Frontal cortex (tissue), 4 donors: ENCODE data around the gene RNF144A. TPM values are rescaled to one million over a fixed set of nuclear protein-coding genes. Genes with fewer than 3 reads are reported as not detected.
A peak's percentile ranks its signal among the peaks of the same experiment; 100 is the strongest.

Source experiments
- DNase-seq, 2 donors: peaks; one replicate each; pipeline ENCODE4 v3.0.0; 2012; ENCODE audit warnings: low spot score in 2 of 2
- FAIRE-seq: peaks from 2 replicates; lab custom pipeline; 2012; peaks lifted over from hg19 to GRCh38; lab: Jason Lieb, UNC
- total RNA-seq: library from RNA; depleted of rRNA; stranded (reverse); fragments of >200 nt; gene quantifications from one replicate; pipeline ENCODE4 v1.2.3, GENCODE V29; 2014
- donor health status: control.
- donor health status: control.
- donor health status: control.

The RNF144A gene
- total RNA-seq, 1 donor from 2014 or later = 33.8 TPM

DNA sequence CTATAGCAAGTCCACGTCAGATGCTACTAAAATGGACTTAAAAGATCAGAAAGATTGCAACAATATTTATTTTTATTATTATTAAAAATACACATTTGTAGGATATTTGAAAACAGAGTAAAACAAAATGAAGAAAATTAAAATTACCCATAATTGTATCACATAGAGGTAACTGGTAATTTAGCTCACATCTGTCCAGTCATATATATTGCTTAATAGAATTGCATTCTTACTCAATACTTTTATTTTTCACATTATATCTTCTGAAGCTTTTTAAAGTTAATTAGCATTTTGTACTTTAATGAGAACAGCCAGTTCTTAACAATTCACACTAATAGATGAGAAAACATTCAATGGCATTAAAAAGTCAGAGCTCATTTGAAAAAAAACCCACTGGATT lies 11.5 kb upstream of the RNF144A start:
- no peak for DNase-seq
- no peak for FAIRE-seq

DNA sequence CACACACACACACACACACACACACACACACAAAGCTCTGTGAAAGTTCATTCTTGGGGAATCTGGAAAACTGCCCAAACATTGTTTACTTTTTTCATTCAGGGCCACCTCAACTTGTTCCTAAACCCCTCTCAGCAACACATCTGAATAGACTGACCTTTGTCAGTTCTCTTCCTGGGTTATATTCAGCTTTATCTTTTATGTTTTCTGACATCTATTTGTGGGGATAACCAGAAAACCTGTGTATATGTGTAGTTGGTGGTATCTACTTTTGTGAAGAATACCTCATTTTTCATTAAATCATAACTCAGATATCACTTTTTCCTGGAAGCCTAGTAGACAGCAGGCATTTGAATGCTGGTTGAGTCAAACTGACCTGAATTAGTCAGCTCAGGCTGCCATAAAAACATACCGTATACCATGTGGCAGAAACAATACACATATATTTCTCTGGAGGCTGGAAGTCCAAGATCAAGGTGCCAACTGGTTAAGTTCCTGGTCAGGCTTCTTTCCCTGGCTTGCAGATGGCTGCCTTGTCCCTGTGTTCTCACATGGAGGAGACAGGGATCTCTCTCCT lies 11.0 kb upstream of the RNF144A start:
- no peak for FAIRE-seq
- DNase-seq = no peak

DNA sequence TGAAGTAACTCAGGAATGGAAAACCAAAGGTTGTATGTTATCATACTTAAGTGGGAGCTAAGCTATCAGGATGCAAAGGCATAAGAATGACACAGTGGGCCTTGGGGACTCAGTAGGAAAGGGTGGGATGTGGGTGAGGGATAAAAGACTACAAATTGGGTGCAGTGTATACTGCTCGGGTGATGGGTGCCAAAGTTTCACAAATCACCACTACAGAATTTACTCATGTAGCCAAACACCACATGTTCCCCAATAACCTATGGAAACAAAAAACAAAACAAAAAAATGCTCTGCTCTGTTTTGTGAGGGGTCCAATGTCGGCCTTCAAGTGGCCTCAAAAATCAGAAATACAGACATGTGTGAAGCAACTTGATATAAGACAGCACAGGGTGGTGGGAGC lies 8.9 kb upstream of the RNF144A start:
- FAIRE-seq (no peak), DNase-seq (no peak)

DNA sequence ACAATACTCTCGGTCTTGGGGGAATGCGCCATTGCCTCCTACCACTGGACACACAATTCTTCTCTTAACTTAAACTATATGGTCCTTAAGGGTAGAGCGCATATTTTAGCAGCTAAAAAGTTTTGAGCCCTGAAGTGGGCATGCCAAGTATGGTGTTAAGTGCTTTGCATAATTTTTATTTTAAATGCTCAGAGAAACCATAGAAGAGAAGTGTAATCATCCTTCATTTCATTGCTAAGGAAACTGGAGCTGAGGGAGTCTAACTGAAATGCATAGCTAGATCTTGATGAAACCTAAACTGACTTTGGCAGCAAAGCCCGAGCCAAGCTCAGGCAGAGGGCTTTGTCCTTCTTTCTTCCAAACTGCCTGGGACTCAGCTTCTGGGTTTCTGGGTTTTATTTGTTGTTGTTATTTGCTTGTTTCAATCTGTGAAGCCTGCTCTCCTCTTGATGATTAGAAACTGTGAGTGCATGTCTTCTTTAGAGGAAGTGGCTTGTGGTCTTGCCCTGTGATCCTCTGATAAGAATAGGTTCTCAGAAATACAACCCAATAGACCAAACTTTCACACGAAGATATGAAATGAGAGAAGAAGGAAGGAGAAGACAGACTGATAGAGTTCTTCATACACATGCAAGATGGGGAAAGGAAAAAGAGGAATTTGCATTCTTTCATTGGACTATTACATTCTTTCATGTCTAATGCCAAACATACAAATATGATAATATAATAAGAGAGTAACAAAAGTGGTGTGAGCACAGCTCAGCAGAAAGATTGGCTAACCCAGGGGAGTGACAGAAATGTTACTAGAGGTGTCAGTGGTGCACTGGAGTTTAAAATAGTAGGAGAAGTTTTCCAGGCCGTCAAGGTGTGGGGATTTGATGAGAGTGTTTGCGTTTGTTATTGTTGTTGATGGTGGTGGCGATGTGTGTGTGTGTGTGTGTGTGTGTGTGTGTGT lies 7.5 kb upstream of the RNF144A start:
- no peak for DNase-seq
- no peak for FAIRE-seq

DNA sequence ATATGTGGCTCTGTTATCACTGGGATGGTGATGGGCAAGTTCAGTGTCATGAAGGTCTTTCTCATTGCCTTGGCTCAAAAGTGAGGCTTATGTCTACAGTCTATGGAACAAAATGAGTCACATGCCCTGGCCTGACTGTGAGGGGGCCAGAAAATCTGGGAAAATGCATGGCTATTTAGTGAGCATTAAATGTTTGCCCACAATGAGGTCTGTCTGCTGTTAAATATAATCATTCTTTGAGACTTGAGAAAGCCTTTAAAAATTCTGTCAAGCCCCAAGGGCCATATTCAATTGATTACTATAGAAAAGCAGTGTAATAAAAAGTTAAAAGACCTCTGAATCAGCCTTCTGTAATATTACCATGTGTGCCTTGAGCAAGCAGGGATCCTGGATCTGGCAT lies 5.5 kb upstream of the RNF144A start:
- no peak for DNase-seq
- FAIRE-seq = no peak

DNA sequence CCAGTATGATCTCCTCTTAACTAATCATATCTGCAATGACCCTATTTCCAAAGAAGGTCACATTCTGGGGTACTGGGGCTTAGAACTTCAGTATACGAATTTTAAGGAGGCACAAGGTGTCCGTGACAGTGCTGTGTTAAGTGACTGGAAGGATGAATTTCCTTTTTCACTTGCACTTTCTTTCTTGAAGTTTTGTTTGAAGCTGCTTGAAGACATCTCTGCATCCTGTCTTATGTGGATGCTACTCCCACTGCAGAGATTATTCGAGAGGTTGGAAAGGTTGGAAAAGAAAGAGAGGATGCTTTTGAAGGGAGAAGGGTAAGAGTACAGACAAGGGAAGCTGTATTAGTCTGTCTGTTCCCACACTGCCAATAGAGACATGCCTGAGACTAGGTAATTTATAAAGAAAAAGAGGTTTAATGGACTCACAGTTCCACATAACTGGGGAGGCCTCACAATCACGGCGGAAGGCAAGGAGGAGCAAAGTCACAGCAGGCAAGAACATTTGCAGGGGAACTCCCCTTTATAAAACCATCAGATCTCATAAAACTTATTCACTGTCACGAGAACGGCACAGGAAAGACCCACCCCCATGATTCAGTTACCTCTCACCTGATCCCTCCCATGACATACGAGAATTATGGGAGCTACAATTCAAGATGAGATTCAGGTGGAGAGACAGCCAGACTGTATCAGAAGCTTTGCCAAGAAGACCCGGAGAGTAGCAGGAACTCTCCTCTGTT lies 3.6 kb upstream of the RNF144A start:
- FAIRE-seq (no peak), DNase-seq (no peak)

DNA sequence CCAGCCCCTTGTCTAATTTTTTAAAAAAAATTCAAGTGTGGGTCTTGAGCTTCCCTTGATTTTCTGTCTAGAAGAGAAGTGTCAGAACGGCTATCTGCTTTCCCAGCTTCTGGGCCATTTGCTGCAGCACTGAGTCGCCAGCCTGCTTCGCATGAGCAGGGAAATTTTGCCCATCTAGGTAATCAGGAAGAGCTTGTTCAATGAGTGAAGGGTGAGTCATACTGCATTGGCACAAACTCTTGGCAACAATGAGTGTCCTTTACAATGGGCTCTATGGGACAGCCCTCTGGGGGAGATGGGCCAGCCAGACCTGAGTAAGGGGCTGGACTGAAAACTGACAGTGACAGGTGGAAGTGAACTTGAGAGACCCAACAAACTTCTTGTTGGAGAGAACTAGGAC lies 2.4 kb upstream of the RNF144A start:
- DNase-seq (no peak), FAIRE-seq (no peak)

DNA sequence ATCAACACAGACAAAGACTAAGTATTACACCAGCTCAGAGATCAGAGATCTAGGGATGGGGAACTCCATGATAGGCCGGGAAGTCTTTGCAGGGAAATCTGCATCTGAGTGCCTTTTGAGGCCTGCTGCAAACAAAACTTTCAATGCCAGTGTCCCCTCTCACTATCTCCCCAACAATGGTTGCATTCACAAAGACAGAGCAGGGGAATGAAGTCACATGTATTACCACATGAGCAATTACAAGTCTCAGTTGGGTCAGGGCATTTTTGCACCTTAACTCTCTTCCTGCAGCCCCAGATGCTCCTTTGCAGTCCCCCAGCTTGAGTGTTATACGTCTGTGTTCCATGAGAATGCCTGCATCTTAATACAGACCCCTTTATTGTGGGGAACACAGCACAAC lies 1.8 kb upstream of the RNF144A start:
- FAIRE-seq = no peak
- DNase-seq = peak in 1 of 2 donors; percentile 67

DNA sequence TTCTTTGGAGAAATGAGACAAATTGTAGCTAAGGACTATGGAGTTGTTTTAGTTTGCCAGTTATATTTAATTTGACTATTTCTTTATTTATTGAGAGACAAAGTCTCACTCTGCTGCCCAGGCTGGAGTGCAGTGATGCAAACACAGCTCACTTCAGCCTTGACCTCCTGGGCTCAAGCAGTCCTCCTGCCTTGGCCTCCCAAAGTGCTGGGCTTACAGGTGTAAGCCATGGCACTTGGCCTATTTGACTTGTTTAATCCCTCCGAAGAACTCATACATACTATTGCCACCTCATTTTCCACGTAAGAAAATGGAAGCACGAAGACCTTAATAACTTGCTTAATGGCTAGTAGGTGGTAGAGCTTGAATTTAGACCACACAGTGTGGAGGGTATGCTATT lies 988 bp upstream of the RNF144A start:
- DNase-seq (no peak), FAIRE-seq (no peak)

DNA sequence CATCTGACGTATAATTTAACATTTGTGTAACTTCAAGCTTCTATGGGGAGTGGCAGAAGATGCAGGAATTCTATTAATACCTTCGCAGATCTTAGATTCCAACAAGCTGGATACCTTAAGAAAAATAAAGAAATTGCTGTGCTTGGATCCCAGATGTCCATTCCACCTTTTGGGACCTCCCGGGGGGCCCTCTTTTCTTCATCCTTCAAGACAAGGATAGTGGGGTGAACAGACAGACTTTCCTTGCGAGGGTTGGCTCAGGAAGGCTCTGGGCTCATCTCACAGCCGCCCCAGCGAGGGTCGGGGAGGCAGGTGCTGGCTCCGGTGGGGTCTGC lies 509 bp upstream of the RNF144A start:
- DNase-seq (no peak), FAIRE-seq (no peak)

DNA sequence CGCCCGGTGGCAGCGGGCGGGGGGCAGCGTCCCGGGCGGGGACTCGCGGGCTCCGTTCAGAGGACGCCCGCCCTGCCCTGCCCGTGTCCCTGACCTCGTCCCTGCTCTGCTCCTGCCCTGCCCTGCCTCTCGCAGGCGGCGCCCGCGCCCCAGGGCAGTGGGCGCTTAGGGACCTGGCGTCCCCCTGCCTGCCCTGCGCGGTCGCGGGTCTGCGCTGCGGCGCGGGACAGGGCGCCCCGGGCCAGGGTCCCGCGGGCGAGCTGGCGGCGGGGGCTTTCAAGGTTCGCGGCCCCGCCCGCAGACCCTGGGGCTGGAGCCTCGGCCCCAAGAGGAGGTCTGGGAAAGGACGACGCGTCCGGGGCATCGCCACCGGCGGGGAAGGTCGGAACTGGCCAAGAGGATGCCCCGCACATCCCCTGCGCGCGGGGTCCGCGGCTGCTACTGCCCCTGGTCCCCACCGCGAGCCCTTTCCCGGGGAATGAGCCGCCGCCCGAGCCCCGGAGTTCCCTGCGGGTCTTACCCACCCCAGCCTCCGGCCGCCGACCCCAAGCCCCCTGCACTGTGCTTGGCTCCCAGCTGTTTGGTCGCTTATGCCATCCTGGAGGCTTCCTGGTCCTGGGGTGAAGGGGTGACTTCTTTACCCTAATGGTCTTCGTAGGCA lies 679 bp downstream of the RNF144A start:
- DNase-seq (no peak), FAIRE-seq (no peak)

DNA sequence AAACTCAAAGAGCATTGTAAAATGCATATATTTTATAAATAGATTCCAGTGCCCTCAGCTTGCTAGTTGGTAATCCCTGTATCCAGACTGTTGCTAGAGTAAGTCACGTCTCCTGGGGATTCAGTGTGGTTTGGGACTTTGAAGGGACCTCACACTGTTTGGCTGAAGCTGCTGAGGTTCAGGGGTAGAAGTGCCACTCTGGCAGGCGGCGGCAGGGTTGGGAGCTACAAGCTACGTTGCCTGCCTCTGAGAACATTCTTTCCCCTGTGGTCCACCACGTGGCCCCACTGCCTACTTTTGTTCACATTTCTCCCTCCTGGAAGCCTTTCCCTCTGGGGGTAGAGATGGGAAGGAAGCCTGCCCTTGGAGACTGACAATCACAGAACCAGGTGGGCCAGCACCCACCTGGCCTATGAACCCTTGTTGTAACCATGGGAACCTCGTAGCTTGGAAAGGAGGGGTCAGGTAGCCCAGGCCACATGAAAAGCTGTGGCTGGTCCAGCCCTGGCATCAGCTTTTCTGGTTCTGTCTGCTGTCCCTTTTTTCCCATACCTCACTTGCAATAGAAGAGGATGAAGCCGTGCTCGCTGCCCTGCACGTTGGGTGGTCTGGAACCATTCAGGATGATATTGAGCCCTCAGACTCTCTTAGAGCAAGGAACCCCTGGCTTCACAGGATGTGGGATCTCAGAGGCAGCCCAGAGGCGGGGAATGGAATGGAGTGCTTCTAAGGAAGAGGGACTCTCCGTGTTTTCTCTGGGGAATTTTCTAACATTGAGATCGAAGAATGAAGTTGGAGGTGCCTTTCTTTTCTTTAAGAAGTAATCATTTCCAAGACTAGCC lies 2.9 kb downstream of the RNF144A start:
- FAIRE-seq (no peak), DNase-seq (no peak)

DNA sequence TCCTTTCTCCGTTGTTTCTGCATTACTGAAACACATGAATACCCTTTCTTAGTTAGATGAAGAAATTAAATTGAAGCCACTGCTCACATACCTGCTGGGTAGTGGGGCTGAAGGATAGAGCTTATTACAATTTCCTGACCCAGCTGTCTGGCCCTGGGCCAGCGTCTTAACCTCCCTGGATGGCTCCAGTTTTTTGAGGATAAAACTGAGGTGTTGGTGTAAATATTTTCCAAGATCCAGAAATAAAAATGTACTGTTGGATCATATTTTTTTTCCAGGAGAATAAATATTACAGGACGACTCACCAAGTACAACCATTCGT lies 3.5 kb downstream of the RNF144A start:
- DNase-seq = no peak
- no peak for FAIRE-seq

DNA sequence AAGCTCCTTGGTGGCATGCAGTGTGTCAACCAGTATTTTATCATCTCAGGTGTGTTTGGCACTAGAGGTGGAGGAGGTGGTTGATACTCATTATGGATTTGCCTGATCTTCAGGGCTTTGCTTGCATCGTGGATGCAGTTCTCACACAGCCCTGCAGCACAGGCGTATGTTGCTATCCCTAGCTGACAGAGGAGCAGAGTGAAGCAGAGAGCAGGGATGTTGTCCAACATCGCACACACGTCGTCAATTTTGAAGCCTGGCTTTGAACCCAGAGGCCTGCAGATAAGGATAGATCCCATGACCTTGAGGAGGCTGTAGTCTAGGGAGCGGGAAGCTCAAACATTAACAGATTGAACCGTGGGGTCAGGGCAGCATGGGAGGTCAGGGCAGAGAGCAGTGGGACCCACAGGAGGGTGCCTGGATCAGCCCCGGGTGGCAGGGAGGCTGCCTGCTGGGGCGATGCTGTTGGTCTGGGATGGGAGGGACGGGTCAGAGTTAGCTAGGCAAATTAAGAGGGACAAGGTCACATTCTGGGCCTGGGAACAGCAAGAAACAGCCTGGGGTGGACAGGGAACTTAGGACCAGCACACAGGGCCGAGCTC lies 4.2 kb downstream of the RNF144A start:
- FAIRE-seq = no peak

DNA sequence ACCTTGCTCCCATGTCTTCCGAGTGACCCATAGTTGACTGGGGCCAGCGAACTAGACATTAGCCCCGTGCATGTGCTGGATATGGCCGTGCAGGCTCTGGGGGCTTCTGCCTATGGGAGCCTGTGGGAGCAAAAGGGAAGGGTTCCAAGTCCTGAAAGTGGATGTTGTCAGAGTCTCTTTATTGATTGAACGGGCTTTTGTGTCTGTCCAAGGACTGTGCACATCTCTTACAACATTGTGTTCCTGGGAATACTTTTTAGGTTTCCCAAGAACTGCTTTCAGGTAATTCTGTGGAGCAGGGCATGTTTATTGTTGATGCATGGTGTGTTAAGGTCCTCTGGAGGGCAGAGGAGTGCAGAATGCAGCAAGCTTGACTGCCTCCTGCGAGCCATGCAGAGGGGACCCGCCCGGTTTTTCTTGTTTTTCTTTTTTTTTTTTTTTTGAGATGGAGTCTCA lies 5.0 kb downstream of the RNF144A start:
- FAIRE-seq (no peak), DNase-seq (no peak)

More for the DNA sequence above, 4.2 kb downstream of the RNF144A start:
- no peak for DNase-seq

DNA sequence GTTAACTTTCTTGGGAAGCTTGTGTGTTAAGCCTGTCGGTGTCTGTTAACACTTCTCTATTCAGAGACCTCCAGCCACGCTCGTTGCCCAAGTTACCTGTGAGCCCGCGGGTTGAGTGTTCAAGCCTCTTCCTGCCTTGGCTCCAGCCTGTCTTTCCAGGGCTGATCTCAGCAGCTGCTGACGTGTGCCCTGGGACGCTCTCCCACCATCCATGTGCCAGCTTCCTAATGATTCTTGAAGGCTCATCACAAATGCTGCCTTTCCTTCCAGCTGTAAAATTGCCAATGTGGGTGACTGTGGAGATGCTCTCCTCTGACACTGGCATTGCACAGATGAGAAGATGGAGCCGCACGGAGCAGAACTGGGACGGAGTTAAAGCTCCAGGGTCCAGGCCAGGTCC lies 6.1 kb downstream of the RNF144A start:
- FAIRE-seq = no peak
- no peak for DNase-seq

DNA sequence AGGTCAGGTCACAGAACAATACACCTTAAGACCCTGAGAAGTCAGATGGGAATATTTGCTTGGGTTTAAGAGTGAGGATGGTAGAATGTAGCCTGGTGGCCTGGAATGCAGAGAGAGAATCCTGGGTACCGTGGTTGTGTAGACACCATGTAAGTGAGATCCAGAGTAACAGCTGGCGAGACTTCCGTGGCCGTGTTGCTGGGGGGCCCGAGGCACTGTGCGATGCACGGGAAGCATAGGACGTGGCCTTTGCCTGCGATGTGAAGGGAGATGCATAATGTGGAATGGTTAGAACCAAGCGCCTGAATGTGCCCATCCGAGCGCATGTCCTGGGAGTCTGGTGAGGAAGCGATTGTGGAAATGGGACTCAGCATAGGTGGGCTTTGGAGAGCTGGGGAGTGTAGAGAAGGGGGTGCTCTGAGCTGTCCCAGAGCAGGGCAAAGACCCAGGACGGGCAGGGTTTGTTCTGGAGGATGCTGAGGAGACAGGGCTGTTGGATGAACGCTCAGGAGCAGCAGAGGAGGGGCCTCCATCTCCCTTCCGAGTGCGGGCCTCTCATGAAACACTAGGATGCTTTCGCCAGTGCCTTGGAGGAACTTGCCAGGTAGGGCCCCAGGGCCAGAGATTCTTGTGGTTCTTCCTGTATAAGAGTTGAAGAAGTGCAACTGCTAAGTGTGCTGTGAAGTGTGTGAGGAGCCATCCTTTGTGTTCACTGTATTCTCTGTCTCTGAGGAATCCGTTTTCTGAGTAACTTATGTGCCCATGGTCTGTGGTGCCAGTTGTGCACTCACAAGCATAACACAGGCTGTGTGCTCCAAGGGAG lies 7.1 kb downstream of the RNF144A start:
- DNase-seq (no peak), FAIRE-seq (no peak)

DNA sequence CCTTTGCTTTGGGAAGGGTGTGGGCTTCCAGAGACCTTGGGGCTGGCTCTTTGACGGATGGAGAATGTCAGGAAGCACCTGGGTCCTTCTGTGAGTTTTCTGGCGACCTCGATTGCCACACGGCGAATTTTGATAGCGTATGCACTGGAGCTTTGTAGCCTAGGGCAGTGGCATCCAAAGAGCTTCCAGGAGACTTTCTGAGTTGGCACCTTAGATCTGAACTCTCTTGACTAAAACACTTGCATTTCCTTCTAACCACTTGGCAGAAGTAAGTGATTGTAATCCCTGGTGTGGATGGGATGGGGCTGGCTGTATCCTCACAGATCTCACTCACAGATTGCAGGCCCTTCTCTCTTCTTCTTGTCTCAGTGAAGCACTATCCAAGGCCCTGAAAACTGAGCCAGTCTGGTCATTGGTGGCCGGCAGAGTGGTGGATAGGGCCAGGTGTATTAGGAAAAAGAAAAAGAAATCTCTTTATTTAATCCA lies 7.8 kb downstream of the RNF144A start:
- DNase-seq = no peak
- FAIRE-seq = no peak
